HG02610 (cell line): Measurements from ENCODE around the gene SLC22A3.
A peak's percentile ranks its signal among the peaks of the same experiment; 100 is the strongest.

ENCODE experiments used
- ATAC-seq: cut with Tn5 transposase; IDR thresholded peaks from one replicate; pipeline ENCODE4 v1.9.1; 2021; ENCODE audit warnings: mild to moderate bottlenecking, moderate library complexity; ENCODE audit not compliant: unreplicated experiment

The SLC22A3 gene

DNA sequence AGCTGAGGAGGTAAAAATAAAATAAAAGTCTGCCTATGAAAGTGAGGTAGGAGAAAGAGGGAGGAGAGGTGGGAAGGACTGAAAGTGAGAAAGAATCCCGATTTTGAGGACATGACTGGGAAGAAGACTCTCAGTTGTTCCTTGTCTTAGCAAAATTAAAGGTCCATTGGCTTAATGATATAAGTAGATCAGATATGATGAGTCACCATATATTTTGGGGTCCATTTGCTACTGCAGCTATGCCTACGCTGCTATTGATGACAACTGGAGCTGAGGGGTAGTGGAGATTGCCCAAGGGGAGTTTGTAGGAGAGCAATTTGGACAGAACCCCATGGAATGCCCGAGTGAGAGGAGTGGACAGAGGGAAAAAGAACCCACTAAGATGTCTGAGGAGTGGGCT lies 15.1 kb upstream of the SLC22A3 start:
- ATAC-seq = no peak

DNA sequence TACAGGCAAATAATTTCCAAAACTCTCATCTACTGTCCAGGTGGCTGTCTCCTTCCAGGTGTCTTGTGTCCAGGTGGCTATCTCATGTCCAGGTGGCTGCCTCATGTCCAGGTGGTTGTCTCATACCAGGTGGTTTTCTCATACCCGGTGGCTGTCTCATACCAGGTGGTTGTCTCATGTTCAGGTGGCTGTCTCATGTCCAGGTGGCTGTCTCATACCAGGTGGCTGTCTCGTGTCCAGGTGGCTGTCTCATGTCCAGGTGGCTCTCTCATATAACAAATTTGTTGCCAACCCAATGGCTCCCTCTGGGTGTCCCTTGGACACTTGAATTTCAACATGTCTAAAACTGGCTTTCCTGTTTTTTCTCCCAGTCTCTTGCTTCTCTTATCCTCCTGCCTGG lies 14.3 kb upstream of the SLC22A3 start:
- ATAC-seq = no peak

- ATAC-seq = no peak
Measured at GRCh38 chr6:160336200-160336599, 12.0 kb upstream of the SLC22A3 start.

DNA sequence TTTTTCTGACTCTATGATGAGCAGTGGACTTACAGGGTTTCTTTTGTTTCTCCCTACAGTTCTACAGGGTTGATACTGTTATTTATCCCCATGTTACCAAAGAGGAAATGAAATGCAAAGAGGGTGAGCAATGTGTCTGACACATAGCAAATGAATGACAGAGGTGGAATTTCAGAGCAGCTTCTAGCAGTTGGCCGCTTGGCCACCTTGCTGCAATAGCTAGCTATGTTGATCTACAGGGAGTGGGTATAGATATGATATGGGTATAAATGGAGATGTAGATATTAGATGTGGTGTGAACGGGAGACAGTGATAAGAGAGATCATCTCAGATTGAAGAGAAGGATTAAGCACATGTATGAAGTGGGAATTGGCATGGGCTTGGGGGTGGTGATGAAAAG lies 10.9 kb upstream of the SLC22A3 start:
- no peak for ATAC-seq

DNA sequence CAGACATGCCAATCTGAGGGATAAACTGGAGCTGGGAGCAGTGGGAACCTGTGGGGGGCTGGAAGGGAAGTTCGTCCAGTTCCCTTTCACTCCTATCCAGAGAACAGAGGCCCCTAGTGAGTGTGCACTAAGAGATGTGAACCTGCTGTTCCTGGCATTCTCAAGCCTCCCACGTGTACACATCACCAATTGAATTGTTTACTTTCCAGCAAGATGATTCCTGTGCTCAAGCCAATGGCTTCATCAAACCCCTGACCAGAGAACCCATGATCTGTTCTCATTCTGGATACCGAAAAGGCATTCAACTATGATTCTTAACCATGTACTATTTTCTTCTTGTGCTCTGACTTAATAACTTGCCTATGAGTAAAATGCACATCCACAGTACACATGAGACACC lies 10.2 kb upstream of the SLC22A3 start:
- no peak for ATAC-seq

GRCh38 chr6:160343144-160343543 lies 5.0 kb upstream of the SLC22A3 start:
- ATAC-seq = no peak

GRCh38 chr6:160344271-160344670 lies 3.9 kb upstream of the SLC22A3 start:
- no peak for ATAC-seq

DNA sequence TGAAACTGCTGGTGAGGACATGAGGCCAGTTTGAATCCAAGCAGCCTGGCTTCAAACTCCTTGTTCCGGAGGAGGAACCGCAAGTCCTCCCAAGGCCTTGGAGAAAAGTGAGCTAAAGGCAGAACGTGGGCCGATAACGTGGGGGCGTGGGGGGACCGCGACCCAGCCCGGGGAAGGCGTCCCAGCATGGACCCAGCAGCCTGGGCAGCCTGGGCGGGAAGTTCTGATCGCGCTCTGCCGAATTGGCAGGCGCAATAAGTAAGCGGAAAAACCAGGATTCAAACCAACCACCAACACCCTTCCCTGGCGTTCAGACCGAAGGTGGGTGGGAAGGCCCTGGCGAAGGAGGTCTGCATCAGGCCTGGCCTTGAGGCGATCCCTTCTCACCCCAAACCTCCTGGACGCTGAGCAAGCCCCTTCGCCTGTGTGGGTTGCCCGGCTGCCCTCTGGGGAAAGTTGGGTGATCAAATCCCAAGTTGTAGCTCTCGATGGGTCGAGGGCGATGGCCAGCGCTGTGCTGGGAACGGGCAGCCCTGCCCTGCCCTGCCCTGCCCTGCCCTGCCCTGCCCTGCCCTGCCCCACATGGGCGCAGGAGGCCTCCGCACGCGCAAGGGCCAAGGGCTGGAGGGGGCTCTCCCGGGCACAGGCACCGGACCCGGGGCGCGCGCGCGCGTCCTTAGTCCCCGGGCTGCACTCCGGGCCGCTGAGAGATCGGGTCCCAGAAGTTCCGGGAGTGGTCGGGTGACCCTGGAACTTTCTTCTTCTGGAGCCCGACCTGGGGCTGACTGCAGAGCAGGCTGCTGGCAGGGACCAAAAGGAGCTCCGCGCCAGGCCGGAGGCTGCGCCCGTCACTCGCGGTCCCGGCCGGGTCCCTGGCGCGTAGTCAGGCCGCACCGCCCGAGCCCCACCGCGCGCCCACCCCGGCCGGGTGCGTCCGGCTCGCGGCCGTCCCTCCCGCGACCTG lies 637 bp upstream of the SLC22A3 start:
- ATAC-seq = no peak

DNA sequence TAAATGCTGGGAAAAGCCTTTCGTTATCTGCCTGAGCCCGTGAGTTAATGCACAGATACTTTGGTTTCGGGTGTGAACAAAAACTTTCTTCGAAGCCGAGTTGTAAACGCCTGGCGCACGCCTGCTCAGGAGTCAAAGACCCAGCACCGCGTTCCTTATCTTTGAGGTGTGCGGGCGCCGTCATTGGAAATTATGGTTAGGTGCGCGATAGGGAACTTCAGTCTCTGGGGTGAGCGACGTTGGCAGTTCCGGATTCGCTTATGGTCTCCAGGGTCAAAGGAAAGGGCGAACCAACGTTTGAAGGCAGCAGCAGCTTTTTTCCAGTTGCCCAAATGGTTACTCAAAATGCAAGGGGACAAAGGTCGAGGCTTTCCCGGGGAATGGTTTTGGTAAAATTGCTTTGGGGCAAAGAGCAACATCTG lies 853 bp downstream of the SLC22A3 start:
- ATAC-seq = no peak

- ATAC-seq = no peak
Measured at GRCh38 chr6:160349814-160350350, 1.7 kb downstream of the SLC22A3 start.

- no peak for ATAC-seq
Measured at GRCh38 chr6:160353950-160354496, 5.8 kb downstream of the SLC22A3 start.

GRCh38 chr6:160355001-160355400 lies 6.8 kb downstream of the SLC22A3 start:
- ATAC-seq = no peak

- ATAC-seq = no peak
Measured at GRCh38 chr6:160356074-160356744, 8.0 kb downstream of the SLC22A3 start.

DNA sequence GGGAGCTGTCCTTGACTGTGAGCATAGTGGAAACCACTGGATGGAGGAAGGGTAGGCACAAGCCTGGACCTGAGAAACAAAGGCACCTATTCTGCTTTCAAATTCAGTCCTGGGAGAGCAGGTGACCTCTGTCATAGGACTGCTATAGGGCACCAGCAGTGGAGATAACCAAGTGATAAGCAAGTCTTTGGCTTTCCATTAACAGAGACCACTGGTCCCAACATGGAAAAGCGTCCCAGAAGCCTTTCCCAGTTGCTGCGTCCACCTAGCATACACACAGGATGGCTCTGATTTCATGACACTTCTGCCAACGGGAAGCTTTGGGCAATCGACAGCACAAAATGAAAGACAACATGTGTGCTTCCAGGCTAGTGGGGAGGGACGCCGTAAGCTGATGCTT lies 8.9 kb downstream of the SLC22A3 start:
- ATAC-seq = no peak

DNA sequence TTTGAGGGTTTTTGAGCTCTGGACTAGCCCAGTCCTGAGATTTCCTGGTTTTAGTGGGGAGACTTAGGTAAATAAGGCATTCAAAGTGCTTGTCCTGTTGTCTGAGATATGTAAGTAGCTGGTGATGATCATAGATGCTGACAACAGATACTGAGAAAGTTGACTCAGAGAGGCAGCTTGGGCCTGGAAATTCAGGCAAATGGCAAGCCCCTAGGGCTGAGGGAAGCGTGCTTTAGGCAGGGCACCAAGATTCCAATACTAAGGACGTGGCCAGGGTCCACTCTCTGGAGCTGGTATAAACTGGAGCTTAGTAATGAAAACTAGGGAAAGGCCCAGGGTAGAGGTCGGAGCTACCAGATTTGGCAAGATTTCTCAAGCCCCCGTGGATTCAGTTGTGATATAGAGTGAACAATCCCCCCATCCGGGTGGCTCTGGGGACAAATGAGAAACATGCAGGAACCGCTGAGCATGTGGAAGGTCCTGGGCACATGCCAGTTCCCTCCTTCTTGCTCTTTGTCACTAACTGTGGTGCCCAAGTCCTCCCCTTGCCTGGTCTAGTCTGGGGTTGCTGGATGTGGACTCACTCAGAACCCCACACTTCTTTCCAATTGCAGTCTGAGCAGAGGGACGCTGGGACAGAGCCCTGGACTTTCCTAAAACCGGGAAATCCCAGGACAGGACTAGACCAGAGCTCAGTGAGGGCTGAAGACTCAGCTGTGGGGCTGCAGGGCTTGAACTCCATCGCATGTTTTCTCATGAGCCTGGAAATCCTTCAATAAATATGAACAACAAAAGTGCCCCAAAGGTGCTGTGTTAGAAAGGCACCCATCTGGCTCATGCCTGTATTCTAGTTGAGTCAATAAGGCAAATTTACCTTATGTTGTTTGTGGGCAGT lies 10.3 kb downstream of the SLC22A3 start:
- ATAC-seq = no peak

GRCh38 chr6:160360955-160361354 lies 12.8 kb downstream of the SLC22A3 start:
- ATAC-seq = no peak

DNA sequence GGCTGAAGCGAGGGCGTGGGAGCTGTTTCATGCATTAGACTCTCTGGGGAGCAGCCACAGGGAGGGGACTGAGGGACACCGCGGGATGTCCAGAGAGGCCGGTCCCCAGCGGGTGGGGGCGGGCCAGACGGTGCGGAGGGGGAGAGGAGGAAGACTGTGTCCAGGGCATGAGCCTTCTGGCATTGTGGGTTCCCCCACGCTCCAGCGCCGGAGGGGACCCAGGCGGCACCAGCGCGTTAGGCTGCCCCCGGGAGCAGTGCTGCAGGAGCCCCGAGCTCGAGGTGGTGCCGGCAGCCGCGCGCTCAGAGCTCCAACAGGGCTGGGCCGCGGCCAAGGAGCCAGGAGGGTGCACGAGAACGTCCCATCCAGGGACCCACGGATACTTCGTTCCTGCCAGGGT lies 14.4 kb downstream of the SLC22A3 start:
- no peak for ATAC-seq

- peak; percentile 53 for ATAC-seq
Measured at GRCh38 chr6:160363016-160363996, 15.1 kb downstream of the SLC22A3 start.

GRCh38 chr6:160365117-160365516 lies 16.9 kb downstream of the SLC22A3 start:
- ATAC-seq = no peak
